ENCODE results near the gene TNFAIP8L3. TPM values are rescaled to one million over a fixed set of nuclear protein-coding genes. Genes with fewer than 3 reads are reported as not detected.

TNFAIP8L3 gene
- total RNA-seq, 4 donors from 2014 or later, result 13.4 to 26.4 (median 15.6) TPM

DNA sequence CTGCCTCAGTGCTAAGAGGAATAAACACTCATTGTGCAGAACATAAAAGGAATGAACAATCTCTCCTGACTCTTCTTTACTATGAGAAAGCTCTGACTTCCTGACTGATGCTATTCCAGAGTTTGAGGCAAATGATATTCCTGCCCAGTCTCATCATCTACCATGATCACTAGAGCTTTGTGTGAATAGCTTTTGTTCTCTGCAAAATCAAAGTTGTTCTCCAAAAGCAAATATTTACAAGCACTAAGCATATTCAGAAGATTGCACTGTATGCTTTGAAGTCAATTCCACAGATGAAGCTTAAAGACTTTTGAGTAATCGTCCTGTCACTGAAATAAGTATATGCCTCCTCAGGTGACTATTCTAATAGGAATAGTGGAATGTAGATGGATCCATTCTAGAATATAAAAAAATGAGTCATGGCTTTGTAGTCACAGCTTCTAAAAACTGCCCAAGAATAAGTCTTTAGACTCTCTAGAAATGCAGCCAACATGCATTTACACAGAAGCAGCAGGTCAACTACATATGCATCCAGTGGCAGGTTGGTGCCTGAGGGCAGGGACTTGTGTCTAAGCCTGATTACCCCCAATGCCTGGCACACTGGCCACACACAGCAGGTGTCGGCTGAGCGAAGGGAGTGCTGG is 34.6 kb downstream of the TNFAIP8L3 start:
- DNase-seq (ENCODE audit: extremely low spot score), result no peak
- TF ChIP-seq, protein P1, sequence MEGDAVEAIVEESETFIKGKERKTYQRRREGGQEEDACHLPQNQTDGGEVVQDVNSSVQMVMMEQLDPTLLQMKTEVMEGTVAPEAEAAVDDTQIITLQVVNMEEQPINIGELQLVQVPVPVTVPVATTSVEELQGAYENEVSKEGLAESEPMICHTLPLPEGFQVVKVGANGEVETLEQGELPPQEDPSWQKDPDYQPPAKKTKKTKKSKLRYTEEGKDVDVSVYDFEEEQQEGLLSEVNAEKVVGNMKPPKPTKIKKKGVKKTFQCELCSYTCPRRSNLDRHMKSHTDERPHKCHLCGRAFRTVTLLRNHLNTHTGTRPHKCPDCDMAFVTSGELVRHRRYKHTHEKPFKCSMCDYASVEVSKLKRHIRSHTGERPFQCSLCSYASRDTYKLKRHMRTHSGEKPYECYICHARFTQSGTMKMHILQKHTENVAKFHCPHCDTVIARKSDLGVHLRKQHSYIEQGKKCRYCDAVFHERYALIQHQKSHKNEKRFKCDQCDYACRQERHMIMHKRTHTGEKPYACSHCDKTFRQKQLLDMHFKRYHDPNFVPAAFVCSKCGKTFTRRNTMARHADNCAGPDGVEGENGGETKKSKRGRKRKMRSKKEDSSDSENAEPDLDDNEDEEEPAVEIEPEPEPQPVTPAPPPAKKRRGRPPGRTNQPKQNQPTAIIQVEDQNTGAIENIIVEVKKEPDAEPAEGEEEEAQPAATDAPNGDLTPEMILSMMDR (IDR thresholded peaks at IDR 0.05), result no peak
- TF ChIP-seq POLR2AphosphoS5 (IDR thresholded peaks at IDR 0.05), result no peak
- no peak for TF ChIP-seq EP300 (IDR thresholded peaks at IDR 0.05)
- TF ChIP-seq POLR2A (IDR thresholded peaks at IDR 0.05; ENCODE audit: low read depth), result no peak
- H3K4me1 ChIP-seq, result peaks cover 0 to 4% (median under 1%) of the 10 kb centered on the region in 4 donors
- H3K4me3 ChIP-seq, result no peak overlapping the region
- H3K36me3 ChIP-seq, result peaks cover 0 to 26% (median 10%) of the 10 kb centered on the region in 4 donors
- H3K9me3 ChIP-seq, result no peaks in the 10 kb centered on the region
- 93% methylated on average over 2 of the region's 3 CpGs for WGBS
- intact Hi-C loops (cut with DNase I), result no loop called here
- no peak overlapping the region for H3K27ac ChIP-seq (replicated peaks in 1 of 4)
- H3K27me3 ChIP-seq, result no peaks in the 10 kb centered on the region

DNA sequence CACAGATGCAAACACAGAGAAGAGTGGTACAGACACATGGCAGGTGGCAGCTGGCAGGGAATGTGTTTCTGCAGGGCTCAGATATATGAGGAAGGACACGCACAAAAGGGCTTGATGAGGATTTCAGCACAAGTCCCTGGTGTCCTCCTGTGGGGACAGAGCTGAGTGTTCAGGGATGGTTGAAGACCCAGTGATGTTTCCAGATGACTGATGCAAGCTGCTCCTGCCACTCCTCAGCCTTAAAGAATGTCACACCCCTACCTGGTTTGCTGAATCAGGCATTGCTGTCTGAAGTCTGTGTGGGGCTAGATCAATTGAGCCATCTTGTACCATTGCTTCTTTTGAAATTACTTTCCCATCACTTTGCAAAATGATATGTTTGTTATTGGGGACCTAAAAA is 40.2 kb downstream of the TNFAIP8L3 start:
- Histone ChIP-seq H3K27me3 (no peaks in the 10 kb centered on the region), H3K4me3 (no peak overlapping the region), H3K9me3 (no peaks in the 10 kb centered on the region), H3K36me3 (peaks cover 0 to 26% (median 10%) of the 10 kb centered on the region in 4 donors), H3K27ac (replicated peaks in 1 of 4) (no peak overlapping the region), H3K4me1 (peaks cover 11 to 20% (median 15%) of the 10 kb centered on the region in 4 donors)
- WGBS, result 100% methylated on average over 1 of the region's 1 CpG
- DNase-seq (ENCODE audit: extremely low spot score), result no peak
- TF ChIP-seq EP300 (IDR thresholded peaks at IDR 0.05) (no peak), POLR2A (IDR thresholded peaks at IDR 0.05; ENCODE audit: low read depth) (no peak), POLR2AphosphoS5 (IDR thresholded peaks at IDR 0.05) (no peak)
- TF ChIP-seq, protein P1 (IDR thresholded peaks at IDR 0.05), result no peak
- intact Hi-C loops (cut with DNase I), result no loop called here

DNA sequence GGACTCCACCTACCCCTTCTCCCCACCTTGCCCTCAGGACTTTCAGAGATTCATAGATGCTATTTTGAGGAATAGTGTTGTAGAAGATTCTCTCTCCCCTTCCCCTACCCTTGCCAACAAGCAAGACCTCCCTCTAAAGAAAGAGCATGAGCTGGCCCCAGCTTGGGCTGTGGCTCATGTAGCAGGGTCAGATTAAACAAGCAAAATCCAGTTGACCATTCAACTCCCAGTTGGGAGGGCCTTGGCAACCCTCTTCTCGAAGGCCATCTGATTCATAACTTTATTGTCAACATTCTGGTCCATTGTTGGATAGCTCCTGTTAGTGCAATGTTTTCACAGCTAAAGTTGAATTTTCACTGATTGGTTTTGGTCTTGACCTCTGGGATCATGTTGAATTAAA is 41.1 kb downstream of the TNFAIP8L3 start:
- peaks cover 0 to 26% (median 10%) of the 10 kb centered on the region in 4 donors for H3K36me3 ChIP-seq
- intact Hi-C loops (cut with DNase I), result no loop called here
- WGBS, result 75% methylated on average over 1 of the region's 1 CpG

DNA sequence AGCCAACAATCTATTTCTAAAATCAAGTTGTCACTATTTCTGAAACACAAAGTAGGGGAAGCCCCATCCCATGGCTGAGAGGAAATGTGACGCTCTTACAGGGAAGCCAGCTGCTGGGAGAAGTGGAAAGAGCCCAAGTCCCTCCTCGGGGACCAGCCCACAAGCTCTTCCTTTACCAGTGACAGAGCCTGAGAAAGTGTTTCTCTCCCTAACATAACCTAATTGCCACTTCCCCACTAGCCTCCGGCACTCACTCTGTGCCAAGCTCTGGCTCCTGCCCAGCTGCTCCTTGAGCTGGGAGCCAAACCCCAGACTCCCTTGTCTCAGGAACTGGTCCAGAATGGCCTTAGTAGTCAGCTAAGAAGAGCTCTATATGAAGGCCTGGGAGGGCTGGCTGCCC is 42.9 kb downstream of the TNFAIP8L3 start:
- TF ChIP-seq EP300 (IDR thresholded peaks at IDR 0.05), result no peak
- TF ChIP-seq, protein P1 (IDR thresholded peaks at IDR 0.05), result no peak
- TF ChIP-seq POLR2AphosphoS5 (IDR thresholded peaks at IDR 0.05), result peak; percentile 19 to 38
- no peak for TF ChIP-seq POLR2A (IDR thresholded peaks at IDR 0.05; ENCODE audit: low read depth)

More for the DNA sequence above, 41.1 kb downstream of the TNFAIP8L3 start:
- H3K4me3 ChIP-seq, result no peak overlapping the region
- no peaks in the 10 kb centered on the region for H3K9me3 ChIP-seq
- no peak overlapping the region for H3K27ac ChIP-seq (replicated peaks in 1 of 4)
- H3K4me1 ChIP-seq, result peaks cover 12 to 29% (median 20%) of the 10 kb centered on the region in 4 donors
- peak; percentile 72 for DNase-seq (ENCODE audit: extremely low spot score)
- H3K27me3 ChIP-seq, result no peaks in the 10 kb centered on the region
- TF ChIP-seq POLR2AphosphoS5 (IDR thresholded peaks at IDR 0.05) (no peak), EP300 (IDR thresholded peaks at IDR 0.05) (no peak), POLR2A (IDR thresholded peaks at IDR 0.05; ENCODE audit: low read depth) (no peak)
- TF ChIP-seq, protein P1 (IDR thresholded peaks at IDR 0.05), result no peak

More for the DNA sequence above, 42.9 kb downstream of the TNFAIP8L3 start:
- 28% methylated on average over 3 of the region's 3 CpGs for WGBS
- Histone ChIP-seq H3K4me1 (peaks cover 15 to 47% (median 35%) of the 10 kb centered on the region in 4 donors), H3K27ac (replicated peaks in 1 of 4) (no peak overlapping the region), H3K9me3 (no peaks in the 10 kb centered on the region), H3K36me3 (peaks cover 0 to 12% (median 1%) of the 10 kb centered on the region in 4 donors), H3K27me3 (no peaks in the 10 kb centered on the region), H3K4me3 (no peak overlapping the region)
- intact Hi-C loops (cut with DNase I), result no loop called here
- DNase-seq (ENCODE audit: extremely low spot score), result peak; percentile 87
